Measurements from ENCODE around the gene MYH2.

The MYH2 gene

GRCh38 chr17:10583834-10584233 lies 34.4 kb upstream of the MYH2 start:
- H3K4me3 ChIP-seq (ENCODE audit: low read length), result no peak overlapping the region
- no peaks in the 10 kb centered on the region for H3K27me3 ChIP-seq (ENCODE audit: low read depth, low read length)
- no peaks in the 10 kb centered on the region for H3K36me3 ChIP-seq (replicated peaks; ENCODE audit: low read depth, low read length)
- no peak overlapping the region for H3K4me2 ChIP-seq (ENCODE audit: low read length)
- no peaks in the 10 kb centered on the region for H3K79me2 ChIP-seq (ENCODE audit: low read length)
- H3K9ac ChIP-seq (ENCODE audit: low read length), result no peak overlapping the region
- H2AFZ ChIP-seq (ENCODE audit: low read depth, low read length), result no peak overlapping the region
- no peaks in the 10 kb centered on the region for H4K20me1 ChIP-seq (ENCODE audit: insufficient read depth, low read length)
- no peaks in the 10 kb centered on the region for H3K9me3 ChIP-seq (ENCODE audit: insufficient read depth, low read length)
- no peaks in the 10 kb centered on the region for H3K4me1 ChIP-seq (ENCODE audit: low read length)
- TF ChIP-seq EZH2phosphoT487 (IDR thresholded peaks at IDR 0.05; ENCODE audit: low read depth), result no peak
- TF ChIP-seq, protein P1, sequence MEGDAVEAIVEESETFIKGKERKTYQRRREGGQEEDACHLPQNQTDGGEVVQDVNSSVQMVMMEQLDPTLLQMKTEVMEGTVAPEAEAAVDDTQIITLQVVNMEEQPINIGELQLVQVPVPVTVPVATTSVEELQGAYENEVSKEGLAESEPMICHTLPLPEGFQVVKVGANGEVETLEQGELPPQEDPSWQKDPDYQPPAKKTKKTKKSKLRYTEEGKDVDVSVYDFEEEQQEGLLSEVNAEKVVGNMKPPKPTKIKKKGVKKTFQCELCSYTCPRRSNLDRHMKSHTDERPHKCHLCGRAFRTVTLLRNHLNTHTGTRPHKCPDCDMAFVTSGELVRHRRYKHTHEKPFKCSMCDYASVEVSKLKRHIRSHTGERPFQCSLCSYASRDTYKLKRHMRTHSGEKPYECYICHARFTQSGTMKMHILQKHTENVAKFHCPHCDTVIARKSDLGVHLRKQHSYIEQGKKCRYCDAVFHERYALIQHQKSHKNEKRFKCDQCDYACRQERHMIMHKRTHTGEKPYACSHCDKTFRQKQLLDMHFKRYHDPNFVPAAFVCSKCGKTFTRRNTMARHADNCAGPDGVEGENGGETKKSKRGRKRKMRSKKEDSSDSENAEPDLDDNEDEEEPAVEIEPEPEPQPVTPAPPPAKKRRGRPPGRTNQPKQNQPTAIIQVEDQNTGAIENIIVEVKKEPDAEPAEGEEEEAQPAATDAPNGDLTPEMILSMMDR (IDR thresholded peaks at IDR 0.05; ENCODE audit: low read depth, low read length), result no peak
- H3K27ac ChIP-seq (ENCODE audit: low read length), result no peak overlapping the region

DNA sequence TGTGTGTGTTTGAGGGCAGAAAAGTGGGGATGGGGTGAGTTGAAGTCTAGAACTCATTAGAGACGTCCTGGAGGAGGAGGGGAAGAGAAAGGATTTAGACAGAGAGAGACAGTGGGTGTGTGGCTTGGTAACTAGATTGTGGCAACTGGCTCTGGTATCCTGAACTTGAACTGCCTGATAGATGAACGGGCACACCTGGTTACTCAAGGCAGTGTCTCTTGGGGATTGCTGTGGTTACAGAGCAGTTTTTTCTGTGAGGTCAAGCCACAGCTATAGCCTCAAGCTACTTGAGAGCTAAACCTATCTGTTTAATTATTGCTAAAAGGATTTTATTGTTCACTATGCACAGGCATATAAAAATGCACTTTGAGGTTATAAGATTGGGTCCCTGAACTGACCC lies 29.8 kb upstream of the MYH2 start:
- Histone ChIP-seq H3K36me3 (replicated peaks; ENCODE audit: low read depth, low read length) (no peaks in the 10 kb centered on the region), H2AFZ (ENCODE audit: low read depth, low read length) (no peak overlapping the region), H3K27me3 (ENCODE audit: low read depth, low read length) (no peaks in the 10 kb centered on the region), H4K20me1 (ENCODE audit: insufficient read depth, low read length) (no peaks in the 10 kb centered on the region), H3K4me2 (ENCODE audit: low read length) (no peak overlapping the region), H3K79me2 (ENCODE audit: low read length) (no peaks in the 10 kb centered on the region), H3K4me3 (ENCODE audit: low read length) (no peak overlapping the region), H3K9me3 (ENCODE audit: insufficient read depth, low read length) (no peaks in the 10 kb centered on the region), H3K4me1 (ENCODE audit: low read length) (no peaks in the 10 kb centered on the region), H3K27ac (ENCODE audit: low read length) (no peak overlapping the region), H3K9ac (ENCODE audit: low read length) (no peak overlapping the region)
- TF ChIP-seq, protein P1 (IDR thresholded peaks at IDR 0.05; ENCODE audit: low read depth, low read length), result no peak
- TF ChIP-seq EZH2phosphoT487 (IDR thresholded peaks at IDR 0.05; ENCODE audit: low read depth), result no peak

DNA sequence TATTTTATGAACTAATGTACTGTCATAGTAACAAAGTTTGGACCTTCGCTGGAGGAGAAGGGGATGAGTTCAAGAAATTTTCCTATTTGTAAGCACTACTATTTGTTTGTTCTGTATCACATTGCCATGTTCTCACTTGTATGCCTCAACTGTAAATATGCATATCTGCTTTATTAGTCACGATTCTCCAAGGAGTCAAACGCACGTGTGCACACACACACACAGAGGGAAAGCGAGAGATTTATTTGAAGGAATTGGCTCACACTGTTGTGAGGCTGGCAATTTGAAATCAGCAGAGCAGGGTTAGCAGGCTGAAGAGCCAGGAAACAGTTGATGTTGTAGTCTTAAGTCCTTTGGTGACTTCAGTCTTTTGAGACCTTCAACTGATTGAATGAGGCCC lies 24.9 kb upstream of the MYH2 start:
- Histone ChIP-seq H3K79me2 (ENCODE audit: low read length) (no peaks in the 10 kb centered on the region), H3K36me3 (replicated peaks; ENCODE audit: low read depth, low read length) (no peaks in the 10 kb centered on the region), H3K27ac (ENCODE audit: low read length) (no peak overlapping the region), H3K4me2 (ENCODE audit: low read length) (no peak overlapping the region), H4K20me1 (ENCODE audit: insufficient read depth, low read length) (no peaks in the 10 kb centered on the region), H3K9ac (ENCODE audit: low read length) (no peak overlapping the region), H2AFZ (ENCODE audit: low read depth, low read length) (no peak overlapping the region), H3K4me3 (ENCODE audit: low read length) (no peak overlapping the region), H3K9me3 (ENCODE audit: insufficient read depth, low read length) (no peaks in the 10 kb centered on the region), H3K4me1 (ENCODE audit: low read length) (no peaks in the 10 kb centered on the region), H3K27me3 (ENCODE audit: low read depth, low read length) (no peaks in the 10 kb centered on the region)
- TF ChIP-seq, protein P1 (IDR thresholded peaks at IDR 0.05; ENCODE audit: low read depth, low read length), result no peak
- TF ChIP-seq EZH2phosphoT487 (IDR thresholded peaks at IDR 0.05; ENCODE audit: low read depth), result no peak

GRCh38 chr17:10563991-10564660 lies 14.7 kb upstream of the MYH2 start:
- Histone ChIP-seq H3K79me2 (ENCODE audit: low read length) (no peaks in the 10 kb centered on the region), H3K27me3 (ENCODE audit: low read depth, low read length) (no peaks in the 10 kb centered on the region), H3K9ac (ENCODE audit: low read length) (no peak overlapping the region), H4K20me1 (ENCODE audit: insufficient read depth, low read length) (no peaks in the 10 kb centered on the region), H3K4me1 (ENCODE audit: low read length) (no peaks in the 10 kb centered on the region), H3K4me3 (ENCODE audit: low read length) (no peak overlapping the region), H3K9me3 (ENCODE audit: insufficient read depth, low read length) (no peaks in the 10 kb centered on the region), H3K36me3 (replicated peaks; ENCODE audit: low read depth, low read length) (no peaks in the 10 kb centered on the region), H3K27ac (ENCODE audit: low read length) (no peak overlapping the region), H2AFZ (ENCODE audit: low read depth, low read length) (no peak overlapping the region), H3K4me2 (ENCODE audit: low read length) (no peak overlapping the region)
- TF ChIP-seq, protein P1 (IDR thresholded peaks at IDR 0.05; ENCODE audit: low read depth, low read length), result no peak
- TF ChIP-seq EZH2phosphoT487 (IDR thresholded peaks at IDR 0.05; ENCODE audit: low read depth), result no peak
